HCT116 (cell line): ENCODE measurements around the gene LRP2BP.

Source experiments
- ATF3 ChIP-seq: IDR thresholded peaks from 2 replicates; pipeline ENCODE4 v1.6.1; 2012
- CEBPB ChIP-seq: IDR thresholded peaks from 2 replicates; pipeline ENCODE4 v1.6.1; 2012; ENCODE audit warnings: low read depth
- CTCF ChIP-seq, 3 experiments: fragments of 200-600 bp in 1 of 3; sonication (generic) in 1 of 3; IDR thresholded peaks in 2 of 3; conservative IDR thresholded peaks in 1 of 3; 2 replicates each; pipeline ENCODE4 v1.5.1; 2012 to 2017; ENCODE audit warnings: low read depth in 2 of 3, low read length in 2 of 3, antibody characterized with exemption in 1 of 3, borderline replicate concordance in 1 of 3, control low read depth in 1 of 3, mild to moderate bottlenecking in 1 of 3, mixed read lengths in 1 of 3, mixed run types in 1 of 3, moderate library complexity in 1 of 3; ENCODE audit not compliant: insufficient read depth in 1 of 3
- EGR1 ChIP-seq: IDR thresholded peaks from 2 replicates; pipeline ENCODE4 v1.6.1; 2012; ENCODE audit warnings: low read depth
- EZH2 ChIP-seq: fragments of 200-600 bp; sonication (generic); IDR thresholded peaks from 2 replicates; pipeline ENCODE4 v1.6.1; 2017; ENCODE audit warnings: antibody characterized with exemption, mixed run types
- EZH2phosphoT487 ChIP-seq: fragments of 200-600 bp; IDR thresholded peaks from 2 replicates; pipeline ENCODE4 v1.6.1; 2018; ENCODE audit warnings: antibody characterized with exemption, borderline replicate concordance
- FOSL1 ChIP-seq: IDR thresholded peaks from 2 replicates; pipeline ENCODE4 v1.6.1; 2012; ENCODE audit warnings: low read depth
- POLR2A ChIP-seq: IDR thresholded peaks from 2 replicates; pipeline ENCODE4 v1.7.0; 2011; ENCODE audit warnings: borderline replicate concordance; ENCODE audit not compliant: insufficient read depth, insufficient read length; ENCODE audit errors: extremely low read depth
- POLR2AphosphoS5 ChIP-seq: IDR thresholded peaks from 2 replicates; pipeline ENCODE4 v1.6.1; 2011; ENCODE audit warnings: mild to moderate bottlenecking, low read depth, low read length, moderate library complexity
- RAD21 ChIP-seq: IDR thresholded peaks from 2 replicates; pipeline ENCODE4 v1.6.1; 2012; ENCODE audit warnings: low read depth, mild to moderate bottlenecking
- SIN3A ChIP-seq: IDR thresholded peaks from 2 replicates; pipeline ENCODE4 v1.6.1; 2012; ENCODE audit warnings: low read depth
- ZNF274 ChIP-seq: fragments of 200-500 bp; sonication (Bioruptor generic); IDR thresholded peaks from 2 replicates; pipeline ENCODE4 v1.6.1; 2014; ENCODE audit warnings: mild to moderate bottlenecking, low read depth, low read length, inconsistent platforms

GRCh38 chr4:185352741-185353140 lies 43.0 kb downstream of the LRP2BP start:
- TF ChIP-seq CTCF (IDR thresholded peaks at IDR 0.05 in 2 of 3, conservative IDR thresholded peaks at IDR 0.05 in 1 of 3; ENCODE audit: borderline replicate concordance in 1 of 3, insufficient read depth in 1 of 3, low read depth in 2 of 3, low read length in 2 of 3) = no peak
- no peak for TF ChIP-seq POLR2AphosphoS5
- TF ChIP-seq EZH2phosphoT487 = no peak
- TF ChIP-seq POLR2A = no peak
- no peak for TF ChIP-seq ZNF274
- TF ChIP-seq RAD21 = no peak
- no peak for TF ChIP-seq EGR1
- TF ChIP-seq SIN3A = no peak
- no peak for TF ChIP-seq FOSL1
- no peak for TF ChIP-seq EZH2
- no peak for TF ChIP-seq ATF3
- TF ChIP-seq CEBPB = no peak
